Kidney glomerular epithelial cell (primary cell): ENCODE data around the gene BCAP29.

ENCODE experiments used
- DNase-seq: peaks from one replicate; lab custom pipeline; 2025; lab: John Stamatoyannopoulos, UW

The BCAP29 gene

DNA sequence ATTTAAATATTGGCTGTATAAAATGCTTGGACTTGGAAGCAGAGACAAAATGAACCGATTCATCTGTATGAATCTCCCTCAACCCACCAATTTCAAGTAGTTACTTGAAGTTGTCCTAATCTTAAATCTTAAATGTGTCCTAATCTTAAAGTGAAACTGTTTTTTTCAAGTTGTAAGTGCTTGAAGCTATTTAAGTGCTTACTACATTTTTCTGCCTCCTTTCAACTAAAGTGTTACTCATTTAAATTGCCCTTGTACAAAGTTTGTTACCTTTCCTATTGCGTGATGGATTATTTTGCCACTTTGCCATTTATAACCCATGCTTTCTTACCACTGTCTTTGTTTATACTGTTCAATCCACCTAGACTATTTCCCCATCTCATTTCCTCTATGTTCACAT lies 2.8 kb downstream of the BCAP29 start:
- DNase-seq, result no peak

DNA sequence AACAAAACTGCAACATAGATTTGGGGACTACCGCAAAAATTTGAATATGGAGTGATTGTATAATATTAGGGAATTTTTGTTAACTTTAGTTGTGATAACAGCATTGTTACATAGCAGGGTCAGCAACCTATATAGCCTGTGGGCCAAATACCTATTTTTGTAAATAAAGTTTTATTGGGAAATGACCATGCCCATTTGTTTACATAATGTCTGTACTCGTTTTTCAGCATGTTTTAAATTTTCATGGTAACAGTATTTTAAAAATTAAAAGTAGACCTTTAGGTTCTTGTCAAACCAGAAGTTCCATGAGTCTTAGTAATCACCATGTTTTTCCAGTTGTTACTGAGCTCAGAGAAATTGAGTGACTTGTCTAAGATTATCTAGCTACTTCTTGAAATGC lies 4.7 kb downstream of the BCAP29 start:
- DNase-seq, result no peak

DNA sequence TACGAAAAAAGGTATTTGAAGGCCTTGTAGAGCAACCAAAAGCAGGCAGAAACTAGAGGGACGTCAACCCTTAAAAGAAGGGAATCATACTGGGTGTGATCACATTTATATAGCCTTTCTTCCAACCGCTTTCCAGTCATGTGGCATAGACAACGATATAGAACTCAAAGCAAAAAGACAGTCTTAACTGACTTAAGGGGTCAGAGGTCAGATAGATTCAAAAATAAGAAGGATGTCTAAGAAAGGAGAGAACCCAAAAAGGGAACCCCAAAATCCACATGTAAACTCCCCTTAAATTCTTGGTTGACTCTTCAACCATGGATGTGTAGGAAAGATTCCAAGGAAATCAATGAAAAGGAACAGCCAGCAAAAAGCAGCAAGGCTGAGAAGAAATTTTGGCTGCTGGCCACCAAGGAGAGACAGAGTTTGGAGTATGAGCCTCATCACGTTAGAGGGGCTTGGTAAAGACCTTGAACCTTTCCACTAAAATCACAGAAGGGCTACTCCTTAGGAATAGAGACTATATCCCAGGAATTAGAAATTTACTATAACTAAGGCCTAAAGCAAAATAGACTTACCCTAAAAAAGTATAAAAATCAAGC lies 8.6 kb downstream of the BCAP29 start:
- no peak for DNase-seq

DNA sequence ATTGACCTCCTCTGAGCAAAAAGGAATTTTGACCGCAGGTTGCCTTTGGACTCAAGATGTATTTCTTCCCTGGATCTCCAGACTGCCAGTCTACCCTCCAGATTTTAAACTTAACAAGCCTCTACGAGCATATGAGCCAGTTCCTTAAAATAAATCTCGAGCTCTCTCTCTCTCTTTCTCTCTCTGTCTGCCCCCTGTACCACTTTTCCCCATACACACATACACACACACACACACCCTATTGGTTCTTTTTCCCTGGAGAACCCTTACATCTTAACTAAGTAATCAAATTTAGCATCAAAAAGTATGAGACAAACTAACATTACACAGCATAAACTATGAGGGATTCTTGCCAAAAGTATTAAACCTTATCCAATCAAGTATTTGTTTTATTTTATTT lies 11.4 kb downstream of the BCAP29 start:
- DNase-seq, result no peak

DNA sequence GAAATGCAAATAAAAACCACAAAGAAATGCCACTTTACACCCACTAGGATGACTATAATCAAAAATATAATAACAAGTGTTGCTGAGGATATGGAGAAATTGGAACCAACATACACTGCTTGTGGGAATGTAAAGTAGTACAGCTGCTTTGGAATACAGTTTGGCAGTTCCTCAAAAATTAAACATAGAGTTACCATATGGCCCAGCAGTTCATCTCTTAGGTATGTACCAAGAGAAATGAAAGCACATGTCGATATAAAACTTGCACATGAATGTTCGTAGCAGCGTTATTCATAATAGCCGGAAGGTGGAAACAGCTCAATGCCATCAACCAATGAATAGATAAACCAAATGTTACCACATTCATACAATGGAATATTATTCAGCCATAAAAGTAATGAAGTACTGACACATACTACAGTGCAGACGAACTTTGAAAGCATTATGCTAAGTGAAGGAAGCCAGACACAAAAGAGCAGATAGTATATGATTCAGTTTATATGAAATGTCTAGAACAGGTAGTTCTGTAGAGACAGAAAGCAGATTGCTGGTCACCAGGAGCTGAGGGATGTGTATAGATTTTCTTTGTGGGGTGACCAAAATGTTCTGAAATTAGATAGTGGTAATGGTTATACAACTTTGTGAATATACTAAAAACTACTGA lies 12.4 kb downstream of the BCAP29 start:
- no peak for DNase-seq

DNA sequence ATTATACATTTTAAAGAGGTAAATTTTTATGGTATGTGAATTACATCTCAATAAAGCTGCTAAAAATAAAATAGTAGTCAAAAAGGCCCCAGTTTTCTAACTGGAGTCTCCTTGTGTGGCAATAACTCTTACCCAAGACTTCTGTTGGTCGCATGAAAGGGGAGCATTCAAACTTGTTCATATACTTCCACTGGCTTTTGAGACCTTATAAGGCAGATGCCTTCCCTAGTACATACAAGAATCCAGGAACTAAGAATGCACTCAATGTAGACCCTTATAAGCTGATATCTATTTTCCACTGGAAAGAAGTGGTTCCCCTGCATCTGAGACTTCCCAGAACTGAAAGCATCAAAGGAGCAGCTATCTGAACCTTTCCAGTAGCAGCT lies 13.0 kb downstream of the BCAP29 start:
- DNase-seq, result no peak

DNA sequence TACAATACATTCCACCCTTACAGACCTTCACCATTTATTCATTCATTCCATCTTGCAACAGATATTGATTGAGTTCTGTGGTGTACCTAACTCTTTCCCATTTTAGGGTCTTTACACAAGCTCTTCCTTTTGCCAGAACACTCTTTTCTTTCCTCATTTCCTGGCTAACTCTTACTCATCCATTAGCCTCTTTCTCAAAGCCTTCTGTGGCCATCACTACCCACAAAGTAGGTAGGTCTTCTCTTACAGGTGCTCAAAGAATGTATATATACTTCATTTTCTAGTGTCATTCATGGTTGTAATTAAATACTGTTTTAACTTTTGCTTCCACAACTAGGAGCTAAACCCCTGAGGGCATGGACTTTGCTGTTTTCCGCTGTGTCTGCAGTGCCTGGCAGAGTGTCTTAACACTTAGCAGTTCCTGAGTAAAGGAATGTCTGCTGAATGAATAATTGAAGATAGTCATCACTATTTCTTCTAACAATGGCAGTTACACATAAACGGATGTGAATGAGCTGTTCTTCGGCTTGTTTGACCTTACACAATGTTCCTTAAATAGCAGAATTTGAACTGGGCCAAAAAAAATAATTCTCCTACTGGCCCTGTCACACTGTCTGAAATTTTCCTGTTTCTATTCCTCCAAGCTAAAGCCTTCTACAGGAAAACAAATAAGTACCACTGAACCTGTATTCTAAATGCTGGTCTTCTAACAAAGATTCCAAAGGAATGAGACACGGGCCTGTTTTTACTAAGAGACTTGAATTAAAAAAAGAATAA lies 15.1 kb downstream of the BCAP29 start:
- DNase-seq, result peak; percentile 88

DNA sequence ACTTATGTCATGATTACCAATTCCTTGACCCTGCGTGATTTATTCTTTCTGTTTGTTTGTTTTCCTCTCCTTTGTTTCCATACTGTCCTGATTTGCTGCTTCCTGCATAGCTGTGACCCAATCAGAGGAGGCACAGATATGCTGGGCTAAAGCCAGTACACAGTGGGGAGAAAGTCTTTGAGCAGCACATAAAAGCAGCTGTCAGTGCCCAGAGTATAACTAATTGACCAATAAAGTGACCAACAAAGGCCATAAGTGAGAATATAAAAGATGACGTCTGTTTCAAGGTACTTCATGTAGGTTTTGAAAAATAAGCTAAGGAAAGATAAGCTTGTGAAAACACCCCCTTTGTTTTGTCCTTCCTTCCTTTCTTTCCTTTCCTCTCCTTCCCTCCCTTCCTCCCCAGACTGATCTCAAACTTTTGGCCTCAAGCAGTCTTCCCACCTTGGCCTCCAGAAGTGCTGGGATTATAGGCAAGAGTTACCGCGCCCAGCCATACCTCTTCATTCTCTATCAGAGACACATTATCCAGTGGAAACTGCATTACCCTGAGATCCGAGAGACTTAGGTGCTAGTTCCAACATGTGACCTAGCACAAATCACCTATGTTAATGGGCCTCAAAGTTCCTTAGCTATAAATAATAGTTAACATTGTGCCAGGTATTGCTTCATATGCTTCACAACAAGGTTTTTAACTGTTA lies 17.0 kb downstream of the BCAP29 start:
- DNase-seq, result no peak

DNA sequence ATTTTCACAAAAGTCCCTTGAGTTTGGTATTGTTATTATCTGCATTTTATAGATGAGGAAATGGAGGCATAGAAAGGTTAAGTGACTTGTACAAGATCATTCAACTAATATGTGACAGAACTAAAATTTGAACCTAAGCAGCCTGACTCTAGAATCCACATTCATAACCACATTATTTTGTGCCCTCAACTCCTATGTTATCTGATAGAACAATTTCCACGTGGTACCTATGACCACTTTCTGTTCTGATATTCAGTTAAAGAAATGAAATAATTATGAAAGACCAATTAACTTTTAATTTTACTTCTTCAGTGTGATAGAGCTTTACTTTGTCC lies 17.5 kb downstream of the BCAP29 start:
- DNase-seq, result no peak

DNA sequence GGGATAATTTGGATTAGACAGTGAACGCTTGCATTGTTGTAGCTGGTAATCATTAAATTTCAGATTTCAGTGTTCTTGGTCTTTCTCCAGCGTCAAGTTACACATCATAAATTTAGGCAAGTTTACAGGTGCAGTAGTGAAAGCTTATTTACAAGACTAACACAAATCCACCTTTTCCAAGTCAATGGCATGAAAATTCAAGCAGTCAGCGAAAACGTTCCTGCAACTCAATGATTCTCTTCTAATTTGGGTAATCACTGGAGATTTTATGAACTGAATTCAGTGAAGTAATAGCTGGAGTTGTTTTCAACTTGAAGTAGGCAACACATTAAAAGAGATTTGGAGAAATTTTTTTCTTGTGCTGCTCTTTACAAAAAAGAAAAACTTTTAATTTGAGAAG lies 17.9 kb downstream of the BCAP29 start:
- no peak for DNase-seq

DNA sequence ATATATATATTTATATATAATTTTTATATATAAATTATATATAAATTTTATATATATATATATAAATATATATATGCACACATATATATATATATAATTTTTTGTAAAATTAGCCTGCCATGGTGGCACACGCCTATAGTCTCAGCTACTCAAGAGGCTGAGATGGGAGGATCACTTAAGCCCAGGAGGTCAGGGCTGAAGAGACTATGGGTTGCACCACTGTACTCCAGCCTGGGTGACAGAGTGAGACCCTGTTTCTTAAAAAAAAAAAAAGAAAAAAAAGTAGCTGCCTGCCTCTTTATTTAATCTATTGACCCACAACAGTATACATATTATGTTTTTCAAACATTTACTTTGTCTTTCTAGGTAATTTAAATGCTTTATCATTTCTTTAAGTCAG lies 19.2 kb downstream of the BCAP29 start:
- DNase-seq, result no peak

DNA sequence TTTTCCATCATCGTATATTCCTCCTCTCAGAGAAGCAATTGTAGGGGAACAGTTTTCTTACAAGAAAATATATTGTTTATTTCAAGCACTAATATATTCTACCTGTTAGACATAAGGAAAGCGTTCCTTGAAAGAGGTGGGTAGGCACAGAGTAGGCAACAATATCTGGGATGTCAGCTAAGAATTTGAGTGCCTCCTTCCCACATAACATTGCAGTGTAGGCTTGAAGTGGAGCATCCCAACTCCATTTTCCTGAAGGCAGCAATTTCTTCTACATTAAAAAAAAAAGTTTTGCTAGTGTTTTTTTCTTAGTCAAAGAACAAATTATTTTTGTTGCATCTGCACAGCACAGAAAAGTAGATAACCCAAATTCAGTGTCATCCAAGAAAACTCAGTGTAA lies 20.8 kb downstream of the BCAP29 start:
- no peak for DNase-seq

DNA sequence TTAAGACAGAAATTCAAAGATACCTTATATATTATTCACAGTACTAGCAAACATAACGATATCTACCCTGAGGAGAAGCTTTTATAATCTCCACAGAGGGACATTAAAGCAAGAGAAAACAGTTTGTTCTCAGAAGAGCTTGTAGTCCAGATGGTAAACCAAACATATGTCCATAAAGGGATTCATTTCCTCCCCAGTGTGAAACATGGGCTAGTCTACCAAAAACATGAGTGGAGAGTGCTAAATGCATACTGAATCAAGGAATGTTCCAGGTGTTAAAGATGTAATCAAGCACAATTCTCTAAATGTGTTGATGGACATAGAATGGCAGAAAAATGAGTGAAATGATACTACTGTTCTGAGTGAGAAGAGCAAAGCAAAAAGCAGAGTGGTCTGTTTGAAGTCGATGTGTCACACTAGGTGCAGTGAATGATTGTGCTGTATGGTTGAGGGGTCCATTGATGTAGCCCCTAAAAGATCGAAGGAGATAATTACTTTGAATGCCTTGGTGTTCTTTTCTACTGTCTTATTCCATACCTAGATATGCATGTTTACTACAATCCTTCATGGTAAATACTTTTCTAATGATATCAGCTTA lies 25.3 kb downstream of the BCAP29 start:
- no peak for DNase-seq

DNA sequence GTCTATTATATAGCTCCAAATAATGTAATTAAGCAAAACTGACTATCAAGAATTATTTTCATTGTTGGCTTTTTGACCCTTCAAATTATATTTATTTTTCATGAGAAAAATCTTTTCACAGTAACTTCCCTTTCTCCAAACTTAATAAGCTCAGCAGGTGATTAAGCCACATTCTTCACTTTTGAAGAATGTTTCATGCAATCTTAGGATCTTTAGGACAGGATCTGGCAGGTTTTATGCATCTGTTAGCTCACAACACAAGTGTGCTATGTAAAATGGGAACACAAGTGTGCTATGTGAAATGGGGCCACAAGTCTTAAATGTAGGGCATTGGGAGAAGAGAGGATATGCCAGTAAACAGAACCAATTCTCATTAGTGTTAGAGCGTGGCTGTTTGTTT lies 26.3 kb downstream of the BCAP29 start:
- no peak for DNase-seq

DNA sequence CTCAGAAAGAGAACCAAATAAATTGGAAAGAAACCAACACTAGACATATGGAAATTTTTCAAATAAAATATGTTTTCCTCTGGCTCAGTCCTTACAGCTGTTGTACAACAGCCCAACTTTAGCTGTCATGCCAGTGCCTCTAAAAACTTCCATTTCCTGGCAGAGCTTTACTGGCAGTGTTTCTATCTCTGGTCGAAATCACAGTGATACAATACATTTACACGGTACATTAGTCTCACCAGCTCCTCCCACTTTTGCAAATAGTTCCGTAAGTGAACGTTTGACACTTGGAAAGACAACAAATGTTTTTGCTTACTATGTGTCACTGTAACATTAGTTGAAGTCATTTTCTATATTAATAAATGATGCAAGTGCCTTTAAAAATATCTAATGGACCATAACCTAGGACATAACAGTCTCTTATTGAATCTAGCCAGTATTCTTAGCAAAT lies 29.8 kb downstream of the BCAP29 start:
- no peak for DNase-seq

DNA sequence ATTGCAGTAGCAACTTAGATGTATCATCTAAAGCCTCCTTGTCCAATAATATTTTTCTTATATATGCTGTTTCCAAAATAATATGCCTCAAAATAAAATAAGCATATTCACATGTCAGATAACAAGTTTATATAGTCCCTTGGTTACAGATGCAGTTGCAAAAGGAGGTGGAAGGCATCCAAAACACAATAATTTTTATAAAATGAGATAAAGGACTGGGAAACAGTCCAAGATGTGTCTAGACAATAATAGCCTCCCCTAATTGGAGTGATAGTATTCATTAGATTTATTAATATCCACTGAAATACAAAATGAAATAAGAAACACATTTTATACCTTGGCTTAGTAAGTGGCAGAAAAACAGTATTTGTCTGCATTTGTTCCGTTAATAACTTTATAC lies 30.3 kb downstream of the BCAP29 start:
- no peak for DNase-seq

DNA sequence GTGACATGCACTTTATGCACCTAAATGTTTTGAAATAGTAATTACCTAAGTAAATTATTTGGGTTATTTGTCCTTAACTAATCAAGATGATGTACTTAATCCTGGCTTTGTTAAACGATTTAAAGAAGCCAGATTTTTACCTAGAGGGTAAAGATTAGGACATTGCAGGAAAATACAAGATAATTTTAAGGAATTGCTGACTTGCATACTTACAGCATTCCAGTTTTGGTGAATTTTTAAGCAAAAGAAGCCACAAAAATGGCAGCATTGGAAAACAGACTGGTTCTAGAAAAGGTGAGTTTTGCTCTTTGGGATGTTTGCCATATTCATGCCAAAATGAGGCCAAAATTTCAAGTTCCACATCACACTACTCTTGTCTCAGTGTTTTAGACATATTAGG lies 33.4 kb downstream of the BCAP29 start:
- no peak for DNase-seq

DNA sequence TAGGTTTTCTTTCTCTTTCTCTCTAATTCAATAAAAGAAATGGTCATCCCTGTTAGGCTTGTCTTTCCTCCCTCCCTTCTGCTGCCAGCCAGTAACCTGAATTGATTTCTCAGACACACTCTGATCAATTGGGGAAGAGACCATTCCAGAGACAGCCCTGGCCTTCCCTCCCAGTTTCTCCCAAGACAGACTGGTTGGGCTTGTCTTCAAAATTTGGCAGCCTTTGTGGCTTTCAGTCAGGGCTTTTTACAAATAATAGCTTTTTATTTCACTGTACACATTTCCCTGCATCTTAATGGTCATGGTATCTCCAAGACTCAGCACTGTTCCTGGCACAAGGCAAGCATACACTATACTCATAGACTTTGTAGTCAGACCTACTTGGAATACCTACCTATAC lies 33.9 kb downstream of the BCAP29 start:
- no peak for DNase-seq

DNA sequence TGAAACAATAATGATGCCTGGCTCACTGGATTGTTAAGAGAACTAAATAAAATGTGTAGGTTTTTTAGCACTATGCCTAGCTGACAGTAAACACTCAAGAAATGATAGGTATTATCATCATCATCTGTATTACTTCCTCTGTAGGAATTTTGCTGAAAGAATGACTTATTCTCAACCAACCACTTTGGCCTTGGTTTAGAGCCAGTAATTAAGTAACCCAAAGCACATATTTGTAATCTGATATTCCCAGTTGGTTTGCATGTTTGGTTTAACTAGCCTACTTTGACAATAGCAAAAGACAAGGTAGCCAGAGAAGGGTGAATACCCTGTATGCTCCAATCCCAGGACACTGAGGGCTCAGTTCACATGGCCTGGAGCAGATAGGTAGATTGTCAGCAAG lies 34.4 kb downstream of the BCAP29 start:
- no peak for DNase-seq

DNA sequence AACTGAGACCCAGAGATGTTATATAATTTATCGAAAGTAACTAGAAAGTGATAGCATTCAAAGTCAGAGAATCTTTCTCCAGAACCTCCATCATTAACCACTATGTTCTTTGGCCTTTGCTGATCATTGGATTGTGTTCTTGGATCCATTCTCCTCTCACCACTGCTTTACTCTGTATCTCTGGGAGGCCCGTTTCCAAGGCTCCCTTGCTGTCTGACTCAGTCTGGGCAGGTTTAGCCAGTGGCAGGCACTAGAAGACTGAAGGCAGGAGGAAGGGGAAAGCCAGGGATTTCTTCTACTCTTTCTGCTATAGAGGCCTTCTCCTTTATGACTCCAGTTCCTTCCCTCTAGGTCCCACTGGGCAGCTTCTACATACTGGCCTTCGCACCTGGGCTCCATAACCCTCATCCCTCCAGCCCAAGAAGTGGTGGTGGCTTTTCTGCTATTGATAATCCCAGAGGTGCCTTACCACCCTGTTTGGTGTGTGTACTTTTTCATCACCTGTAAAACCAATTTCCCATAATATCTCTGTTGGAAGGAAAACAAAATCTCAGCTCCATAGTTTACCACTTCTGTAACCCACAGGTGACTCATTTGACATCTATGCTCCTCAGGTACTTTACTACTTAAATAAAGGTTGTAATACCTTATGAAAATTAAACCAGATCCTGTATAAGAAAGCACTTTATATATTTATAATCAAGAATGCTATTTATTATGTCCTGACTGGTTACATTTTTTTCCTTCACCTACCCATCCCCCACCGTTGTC lies 36.0 kb downstream of the BCAP29 start:
- DNase-seq, result no peak

DNA sequence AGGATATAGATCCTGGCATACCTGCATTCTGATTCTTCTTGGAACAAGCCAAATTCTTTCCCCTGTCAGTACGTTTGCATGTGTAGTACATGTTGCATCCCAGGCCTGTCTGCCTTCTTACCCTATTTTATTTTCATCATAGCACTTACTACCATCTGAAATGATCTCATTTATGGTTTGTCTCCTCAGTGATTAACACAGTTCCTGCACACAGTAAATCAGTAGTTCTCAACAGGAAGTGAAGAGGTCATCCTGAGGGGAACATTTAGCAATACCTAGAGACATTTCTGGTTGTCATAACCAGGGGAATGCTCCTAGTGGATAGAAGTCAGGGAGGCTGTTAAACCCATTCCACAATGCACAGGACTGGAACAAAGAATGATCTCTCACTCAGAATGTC lies 42.4 kb downstream of the BCAP29 start:
- peak; percentile 89 for DNase-seq

DNA sequence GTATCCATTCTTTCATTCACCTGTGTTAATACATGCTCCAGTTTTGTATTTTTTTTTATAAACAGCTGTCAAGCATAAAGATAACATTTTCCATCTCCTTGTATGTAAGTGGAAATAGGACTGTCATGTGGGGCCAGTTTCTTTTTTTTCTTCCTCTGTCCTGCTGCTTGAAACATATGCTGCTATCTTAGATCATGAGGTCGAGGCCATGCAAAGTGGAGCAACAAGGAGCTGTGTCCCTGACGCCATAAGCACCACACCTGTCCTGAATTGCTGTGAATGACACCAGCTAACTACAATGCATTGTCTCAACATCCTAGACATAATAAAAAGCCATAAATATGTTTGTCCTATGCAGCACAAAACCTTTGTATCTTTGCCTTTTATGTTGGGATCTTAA lies 42.8 kb downstream of the BCAP29 start:
- DNase-seq, result no peak
